Esophagus squamous epithelium (tissue), 5 donors: ENCODE data around the gene RETREG1. TPM values are rescaled to one million over a fixed set of nuclear protein-coding genes. Genes with fewer than 3 reads are reported as not detected.

Source experiments
- DNase-seq: peaks from one replicate; lab custom pipeline; 2025; lab: John Stamatoyannopoulos, UW
- H3K27ac ChIP-seq, 4 donors: fragments of 200-600 bp; sonication (generic); one replicate each; pipeline ENCODE4 v1.5.1; 2016 to 2019; ENCODE audit warnings: mild to moderate bottlenecking in 1 of 4
- H3K27me3 ChIP-seq, 4 donors: fragments of 200-600 bp; sonication (generic); 1 replicate in 3 of 4; 2 replicates in 1 of 4; pipeline versions ENCODE4 v1.5.1 to v1.6.0; 2017 to 2021; ENCODE audit warnings: antibody characterized with exemption in 1 of 4
- H3K36me3 ChIP-seq, 3 donors: fragments of 200-600 bp; sonication (generic); one replicate each; pipeline ENCODE4 v1.5.1; 2016 to 2019
- H3K4me1 ChIP-seq, 3 donors: fragments of 200-600 bp; sonication (generic); one replicate each; pipeline ENCODE4 v1.5.1; 2017 to 2019
- H3K4me3 ChIP-seq, 4 donors: fragments of 200-600 bp; sonication (generic); 1 replicate in 3 of 4; 2 replicates in 1 of 4; pipeline ENCODE4 v1.5.1; 2016 to 2019; ENCODE audit warnings: mild to moderate bottlenecking in 2 of 4, moderate library complexity in 1 of 4
- H3K9me3 ChIP-seq, 3 donors: fragments of 200-600 bp; sonication (generic); one replicate each; pipeline ENCODE4 v1.5.1; 2016 to 2019
- POLR2A ChIP-seq, 4 donors: fragments of 450-650 bp; IDR thresholded peaks; one replicate each; pipeline ENCODE4 v1.6.1; 2017; ENCODE audit warnings: antibody characterized with exemption in 4 of 4, mild to moderate bottlenecking in 4 of 4, moderate library complexity in 3 of 4
- WGBS, 2 donors: methylation state at CpG; one replicate each; pipeline ENCODE4 v1.1.5; 2018; 5-methylcytosine and 5-hydroxymethylcytosine counted together
- intact Hi-C: fragments of 100-400 bp; cut with DNase I; formaldehyde crosslinking; loops from one replicate; pipeline ENCODE4 v1.15.0; 2022
- total RNA-seq, 4 donors: library from RNA; depleted of rRNA; stranded (reverse); fragments of >200 nt; gene quantifications; one replicate each; pipeline ENCODE4 v1.1.0, GENCODE V29; 2016
- TF ChIP-seq, protein P1 (sequence below), 6 experiments: fragments of 450-650 bp in 4 of 6; fragments of 200-600 bp in 2 of 6; sonication (generic) in 2 of 6; IDR thresholded peaks; one replicate each; pipeline ENCODE4 v1.5.1; 2016 to 2019; ENCODE audit warnings: antibody characterized with exemption in 6 of 6, mild to moderate bottlenecking in 4 of 6, moderate library complexity in 4 of 6
- donor health status: DM: yes; HTN: yes; CAD: no.

The RETREG1 gene
- total RNA-seq, 4 donors from 2014 or later, result 0.68 to 6.1 (median 3.9) TPM

- 80 to 86% methylated on average over 4 of the region's 4 CpGs for WGBS, 2 donors
- no peaks in the 10 kb centered on the region for H3K4me1 ChIP-seq
- no peak overlapping the region for H3K27ac ChIP-seq
- H3K27me3 ChIP-seq, result no peaks in the 10 kb centered on the region
- no peak overlapping the region for H3K4me3 ChIP-seq
- H3K36me3 ChIP-seq, result no peaks in the 10 kb centered on the region
- TF ChIP-seq POLR2A (IDR thresholded peaks at IDR 0.05), result no peak
- TF ChIP-seq, protein P1, sequence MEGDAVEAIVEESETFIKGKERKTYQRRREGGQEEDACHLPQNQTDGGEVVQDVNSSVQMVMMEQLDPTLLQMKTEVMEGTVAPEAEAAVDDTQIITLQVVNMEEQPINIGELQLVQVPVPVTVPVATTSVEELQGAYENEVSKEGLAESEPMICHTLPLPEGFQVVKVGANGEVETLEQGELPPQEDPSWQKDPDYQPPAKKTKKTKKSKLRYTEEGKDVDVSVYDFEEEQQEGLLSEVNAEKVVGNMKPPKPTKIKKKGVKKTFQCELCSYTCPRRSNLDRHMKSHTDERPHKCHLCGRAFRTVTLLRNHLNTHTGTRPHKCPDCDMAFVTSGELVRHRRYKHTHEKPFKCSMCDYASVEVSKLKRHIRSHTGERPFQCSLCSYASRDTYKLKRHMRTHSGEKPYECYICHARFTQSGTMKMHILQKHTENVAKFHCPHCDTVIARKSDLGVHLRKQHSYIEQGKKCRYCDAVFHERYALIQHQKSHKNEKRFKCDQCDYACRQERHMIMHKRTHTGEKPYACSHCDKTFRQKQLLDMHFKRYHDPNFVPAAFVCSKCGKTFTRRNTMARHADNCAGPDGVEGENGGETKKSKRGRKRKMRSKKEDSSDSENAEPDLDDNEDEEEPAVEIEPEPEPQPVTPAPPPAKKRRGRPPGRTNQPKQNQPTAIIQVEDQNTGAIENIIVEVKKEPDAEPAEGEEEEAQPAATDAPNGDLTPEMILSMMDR (IDR thresholded peaks at IDR 0.05), result no peak
- H3K9me3 ChIP-seq, result no peaks in the 10 kb centered on the region
- intact Hi-C loops, result no loop called here
- no peak for DNase-seq
Measured at GRCh38 chr5:16520841-16521240, 96.0 kb downstream of the RETREG1 start.

DNA sequence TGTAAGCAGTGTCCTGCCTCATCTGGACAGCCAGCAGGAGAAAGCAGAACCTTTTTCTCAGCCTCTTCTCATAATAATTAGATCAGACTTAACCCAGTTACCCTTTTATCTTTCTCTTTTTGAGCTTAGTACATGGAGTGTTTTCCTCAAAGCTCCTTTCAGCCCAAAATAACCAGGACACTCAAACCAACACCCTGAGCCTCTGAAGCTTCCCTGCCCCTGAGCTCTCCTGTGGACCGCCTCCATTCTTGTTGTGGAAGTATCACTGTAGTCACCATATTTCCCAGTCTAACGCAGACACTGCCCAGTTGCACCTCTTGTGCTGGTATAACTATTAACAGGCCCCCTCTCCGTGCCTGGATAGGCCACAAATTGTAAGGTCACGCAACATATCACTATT is 97.4 kb downstream of the RETREG1 start:
- no peak overlapping the region for H3K4me3 ChIP-seq
- no peak overlapping the region for H3K27ac ChIP-seq
- H3K27me3 ChIP-seq, result no peaks in the 10 kb centered on the region
- WGBS, 2 donors, result 91 to 92% methylated on average over 4 of the region's 4 CpGs
- TF ChIP-seq, protein P1 (IDR thresholded peaks at IDR 0.05), result no peak
- no peak for TF ChIP-seq POLR2A (IDR thresholded peaks at IDR 0.05)
- DNase-seq, result no peak
- H3K36me3 ChIP-seq, result no peaks in the 10 kb centered on the region
- intact Hi-C loops, result no loop called here
- H3K4me1 ChIP-seq, result no peaks in the 10 kb centered on the region
- no peaks in the 10 kb centered on the region for H3K9me3 ChIP-seq

GRCh38 chr5:16518606-16519005 is 98.2 kb downstream of the RETREG1 start:
- no peaks in the 10 kb centered on the region for H3K36me3 ChIP-seq
- 78 to 91% methylated on average over 2 of the region's 2 CpGs for WGBS, 2 donors
- TF ChIP-seq, protein P1 (IDR thresholded peaks at IDR 0.05), result no peak
- no peak for TF ChIP-seq POLR2A (IDR thresholded peaks at IDR 0.05)
- no peak for DNase-seq
- no peak overlapping the region for H3K27ac ChIP-seq
- intact Hi-C loops, result no loop called here
- H3K9me3 ChIP-seq, result no peaks in the 10 kb centered on the region
- no peak overlapping the region for H3K4me3 ChIP-seq
- no peaks in the 10 kb centered on the region for H3K27me3 ChIP-seq
- H3K4me1 ChIP-seq, result no peaks in the 10 kb centered on the region

DNA sequence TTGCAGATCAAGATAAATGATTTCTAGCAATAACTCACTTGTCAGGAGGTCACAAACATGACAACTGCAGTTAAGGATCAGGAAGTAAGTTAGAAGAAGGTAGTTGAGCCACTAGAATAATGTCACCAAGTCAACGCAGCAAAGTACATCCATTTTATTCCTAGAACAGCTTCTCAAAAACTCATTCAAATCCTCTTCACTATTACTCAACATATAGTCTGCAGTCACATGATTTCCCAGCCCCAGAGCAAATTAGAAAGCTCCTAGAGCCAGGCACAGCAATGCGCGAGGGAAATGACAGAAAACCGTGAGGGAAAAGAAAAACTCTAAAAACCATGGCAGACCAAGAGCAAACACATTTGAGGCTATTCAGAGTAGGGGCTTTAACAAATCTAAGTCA is 101.3 kb downstream of the RETREG1 start:
- H3K27me3 ChIP-seq, result no peaks in the 10 kb centered on the region

GRCh38 chr5:16510098-16510497 is 106.7 kb downstream of the RETREG1 start:
- DNase-seq, result no peak
- no peaks in the 10 kb centered on the region for H3K36me3 ChIP-seq
- H3K9me3 ChIP-seq, result no peaks in the 10 kb centered on the region
- intact Hi-C loops, result no loop called here
- WGBS, 2 donors, result 85 to 90% methylated on average over 3 of the region's 3 CpGs
- H3K27ac ChIP-seq, result no peak overlapping the region
- no peak overlapping the region for H3K4me3 ChIP-seq
- H3K27me3 ChIP-seq, result no peaks in the 10 kb centered on the region
- H3K4me1 ChIP-seq, result peaks cover 0 to 12% (median 0%) of the 10 kb centered on the region in 3 donors
- TF ChIP-seq, protein P1 (IDR thresholded peaks at IDR 0.05), result no peak
- no peak for TF ChIP-seq POLR2A (IDR thresholded peaks at IDR 0.05)

More for the DNA sequence above, 101.3 kb downstream of the RETREG1 start:
- TF ChIP-seq, protein P1 (IDR thresholded peaks at IDR 0.05), result no peak
- no peak for TF ChIP-seq POLR2A (IDR thresholded peaks at IDR 0.05)
- Histone ChIP-seq H3K9me3 (no peaks in the 10 kb centered on the region), H3K27ac (no peak overlapping the region), H3K36me3 (no peaks in the 10 kb centered on the region), H3K4me3 (no peak overlapping the region), H3K4me1 (no peaks in the 10 kb centered on the region)
- WGBS, 2 donors, result 83 to 85% methylated on average over 4 of the region's 4 CpGs
- no peak for DNase-seq
- intact Hi-C loops, result no loop called here
